Chondrocyte (in vitro differentiated cells): ENCODE data around the gene EXOC3L4. TPM values are rescaled to one million over a fixed set of nuclear protein-coding genes. Genes with fewer than 3 reads are reported as not detected.
A peak's percentile ranks its signal among the peaks of the same experiment; 100 is the strongest.

Experiments used
- DNase-seq: peaks from one replicate; pipeline ENCODE4 v3.0.0; 2021; ENCODE audit warnings: mixed read lengths, low spot score
- H3K27ac Mint-ChIP-seq: one replicate; pipeline ENCODE4 v1.8.0; 2021; ENCODE audit warnings: mild to moderate bottlenecking, moderate library complexity, mixed read lengths; ENCODE audit not compliant: unreplicated experiment
- H3K27me3 Mint-ChIP-seq: 2 replicates; pipeline ENCODE4 v1.8.0; 2021; ENCODE audit warnings: low read depth, mixed read lengths
- H3K36me3 Mint-ChIP-seq: 2 replicates; pipeline ENCODE4 v1.8.0; 2021; ENCODE audit warnings: low read depth, mixed read lengths
- H3K4me1 Mint-ChIP-seq: 2 replicates; pipeline ENCODE4 v1.8.0; 2021; ENCODE audit warnings: low read depth, mild to moderate bottlenecking, mixed read lengths
- H3K4me3 Mint-ChIP-seq: one replicate; pipeline ENCODE4 v1.8.0; 2021; ENCODE audit warnings: mild to moderate bottlenecking, moderate library complexity, mixed read lengths; ENCODE audit not compliant: unreplicated experiment
- H3K9me3 Mint-ChIP-seq: 2 replicates; pipeline ENCODE4 v1.8.0; 2021; ENCODE audit warnings: low read depth, mixed read lengths
- CTCF ChIP-seq: fragments of 200-600 bp; sonication (generic); IDR thresholded peaks from 2 replicates; pipeline ENCODE4 v1.5.0; 2021; ENCODE audit warnings: antibody characterized with exemption, mild to moderate bottlenecking, moderate library complexity
- total RNA-seq: library from RNA; stranded (reverse); gene quantifications from 3 replicates; pipeline ENCODE4 v1.2.1, GENCODE V29; 2021

EXOC3L4 gene
- total RNA-seq, 1 donor from 2014 or later, result not detected

GRCh38 chr14:103135333-103136260, 41.1 kb downstream of the EXOC3L4 start:
- no peak overlapping the region for H3K27ac Mint-ChIP-seq

GRCh38 chr14:103136388-103137271, 42.1 kb downstream of the EXOC3L4 start:
- H3K9me3 Mint-ChIP-seq, result no peaks in the 10 kb centered on the region
- peak; percentile 8 for TF ChIP-seq CTCF
- no peak for DNase-seq
- peak overlapping the region; percentile 78 for H3K27ac Mint-ChIP-seq
- peaks cover 5% of the 10 kb centered on the region for H3K27me3 Mint-ChIP-seq
- H3K36me3 Mint-ChIP-seq, result no peaks in the 10 kb centered on the region
- no peak overlapping the region for H3K4me3 Mint-ChIP-seq
- peaks cover 18% of the 10 kb centered on the region for H3K4me1 Mint-ChIP-seq

More at GRCh38 chr14:103135333-103136260, 41.1 kb downstream of the EXOC3L4 start:
- no peaks in the 10 kb centered on the region for H3K36me3 Mint-ChIP-seq
- H3K9me3 Mint-ChIP-seq, result no peaks in the 10 kb centered on the region
- no peak overlapping the region for H3K4me3 Mint-ChIP-seq
- TF ChIP-seq CTCF, result no peak
- peaks cover 5% of the 10 kb centered on the region for H3K27me3 Mint-ChIP-seq
- no peak for DNase-seq
- H3K4me1 Mint-ChIP-seq, result peaks cover 28% of the 10 kb centered on the region

- Mint-ChIP-seq H3K9me3 (no peaks in the 10 kb centered on the region), H3K27me3 (peaks cover 14% of the 10 kb centered on the region), H3K4me3 (no peak overlapping the region), H3K4me1 (peaks cover 10% of the 10 kb centered on the region), H3K36me3 (no peaks in the 10 kb centered on the region), H3K27ac (no peak overlapping the region)
- no peak for DNase-seq
- no peak for TF ChIP-seq CTCF
These were observed 43.3 kb downstream of the EXOC3L4 start for GRCh38 chr14:103137689-103138300.

GRCh38 chr14:103138301-103139131, 44.0 kb downstream of the EXOC3L4 start:
- Mint-ChIP-seq H3K4me3 (no peak overlapping the region), H3K4me1 (peaks cover 8% of the 10 kb centered on the region), H3K27ac (no peak overlapping the region), H3K36me3 (no peaks in the 10 kb centered on the region), H3K9me3 (no peaks in the 10 kb centered on the region), H3K27me3 (peaks cover 14% of the 10 kb centered on the region)
- TF ChIP-seq CTCF, result no peak
- no peak for DNase-seq
